ENCODE data around the gene TRIP10. TPM values are rescaled to one million over a fixed set of nuclear protein-coding genes. Genes with fewer than 3 reads are reported as not detected.

TRIP10 gene
- total RNA-seq, 1 donor from 2014 or later = 43.5 TPM

DNA sequence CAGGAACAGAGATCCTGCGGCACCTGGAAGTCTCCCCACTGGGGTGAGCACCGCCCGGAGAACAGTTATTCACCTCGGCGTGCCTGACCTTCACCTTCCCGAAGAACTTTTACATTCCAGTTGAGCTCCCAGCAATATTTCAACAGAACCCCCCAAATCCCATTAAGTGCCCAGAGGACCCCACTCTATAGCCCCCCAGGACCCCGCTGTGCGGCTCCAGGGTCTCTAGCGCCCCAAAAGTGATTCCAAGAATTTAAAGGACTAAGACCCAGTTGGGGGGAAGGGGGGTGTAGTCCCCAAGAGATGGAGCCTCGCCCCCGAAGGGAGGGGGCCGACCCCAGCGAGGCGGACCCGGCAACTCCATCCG is 2.6 kb upstream of the TRIP10 start:
- no peak for DNase-seq (ENCODE audit: low read depth)
- peak overlapping the region; percentile 99 for H3K4me3 ChIP-seq (ENCODE audit: low read depth, low read length)
- TF ChIP-seq, protein P1, sequence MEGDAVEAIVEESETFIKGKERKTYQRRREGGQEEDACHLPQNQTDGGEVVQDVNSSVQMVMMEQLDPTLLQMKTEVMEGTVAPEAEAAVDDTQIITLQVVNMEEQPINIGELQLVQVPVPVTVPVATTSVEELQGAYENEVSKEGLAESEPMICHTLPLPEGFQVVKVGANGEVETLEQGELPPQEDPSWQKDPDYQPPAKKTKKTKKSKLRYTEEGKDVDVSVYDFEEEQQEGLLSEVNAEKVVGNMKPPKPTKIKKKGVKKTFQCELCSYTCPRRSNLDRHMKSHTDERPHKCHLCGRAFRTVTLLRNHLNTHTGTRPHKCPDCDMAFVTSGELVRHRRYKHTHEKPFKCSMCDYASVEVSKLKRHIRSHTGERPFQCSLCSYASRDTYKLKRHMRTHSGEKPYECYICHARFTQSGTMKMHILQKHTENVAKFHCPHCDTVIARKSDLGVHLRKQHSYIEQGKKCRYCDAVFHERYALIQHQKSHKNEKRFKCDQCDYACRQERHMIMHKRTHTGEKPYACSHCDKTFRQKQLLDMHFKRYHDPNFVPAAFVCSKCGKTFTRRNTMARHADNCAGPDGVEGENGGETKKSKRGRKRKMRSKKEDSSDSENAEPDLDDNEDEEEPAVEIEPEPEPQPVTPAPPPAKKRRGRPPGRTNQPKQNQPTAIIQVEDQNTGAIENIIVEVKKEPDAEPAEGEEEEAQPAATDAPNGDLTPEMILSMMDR (conservative IDR thresholded peaks at IDR 0.05; ENCODE audit: low read depth, low read length) = no peak

DNA sequence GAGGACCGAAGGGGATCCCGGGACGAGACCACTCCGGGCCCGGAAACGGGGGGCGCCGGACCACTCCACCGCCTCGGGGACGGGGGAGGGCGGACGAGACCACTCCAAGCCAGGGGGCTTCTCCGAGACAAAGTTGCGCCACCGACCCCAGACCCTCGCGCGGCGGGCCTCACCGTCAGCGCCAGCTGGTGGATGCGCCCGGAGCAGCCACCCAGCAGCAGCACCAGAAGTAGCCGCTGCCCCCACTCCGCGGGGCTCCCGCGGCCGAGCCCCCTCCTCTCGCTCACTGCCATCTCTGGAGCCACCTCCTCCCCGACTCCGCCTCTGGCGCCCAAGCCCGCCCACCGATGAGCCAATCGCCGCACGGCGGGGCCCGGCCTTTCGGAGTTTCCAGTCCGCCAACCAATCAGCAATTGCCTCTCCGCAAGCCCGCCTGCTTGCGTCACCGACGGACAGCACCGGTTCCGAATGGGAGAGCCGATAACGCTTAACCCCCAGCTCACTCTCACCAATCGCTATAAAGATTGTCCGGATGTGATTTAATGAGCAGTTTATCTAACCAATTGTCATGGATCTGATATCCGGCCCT is 2.1 kb upstream of the TRIP10 start, which contains the start of gene GPR108:
TSS of gene GPR108 (minus strand) at position 297 of the 589 bp plus-strand sequence. CDS start at position 293, 4 bp downstream.
- peak within 1 kb of the TSS; percentile 99 for H3K4me3 ChIP-seq (ENCODE audit: low read depth, low read length)
- TF ChIP-seq, protein P1 (conservative IDR thresholded peaks at IDR 0.05; ENCODE audit: low read depth, low read length) = no peak
- peak; percentile 100 for DNase-seq (ENCODE audit: low read depth)

DNA sequence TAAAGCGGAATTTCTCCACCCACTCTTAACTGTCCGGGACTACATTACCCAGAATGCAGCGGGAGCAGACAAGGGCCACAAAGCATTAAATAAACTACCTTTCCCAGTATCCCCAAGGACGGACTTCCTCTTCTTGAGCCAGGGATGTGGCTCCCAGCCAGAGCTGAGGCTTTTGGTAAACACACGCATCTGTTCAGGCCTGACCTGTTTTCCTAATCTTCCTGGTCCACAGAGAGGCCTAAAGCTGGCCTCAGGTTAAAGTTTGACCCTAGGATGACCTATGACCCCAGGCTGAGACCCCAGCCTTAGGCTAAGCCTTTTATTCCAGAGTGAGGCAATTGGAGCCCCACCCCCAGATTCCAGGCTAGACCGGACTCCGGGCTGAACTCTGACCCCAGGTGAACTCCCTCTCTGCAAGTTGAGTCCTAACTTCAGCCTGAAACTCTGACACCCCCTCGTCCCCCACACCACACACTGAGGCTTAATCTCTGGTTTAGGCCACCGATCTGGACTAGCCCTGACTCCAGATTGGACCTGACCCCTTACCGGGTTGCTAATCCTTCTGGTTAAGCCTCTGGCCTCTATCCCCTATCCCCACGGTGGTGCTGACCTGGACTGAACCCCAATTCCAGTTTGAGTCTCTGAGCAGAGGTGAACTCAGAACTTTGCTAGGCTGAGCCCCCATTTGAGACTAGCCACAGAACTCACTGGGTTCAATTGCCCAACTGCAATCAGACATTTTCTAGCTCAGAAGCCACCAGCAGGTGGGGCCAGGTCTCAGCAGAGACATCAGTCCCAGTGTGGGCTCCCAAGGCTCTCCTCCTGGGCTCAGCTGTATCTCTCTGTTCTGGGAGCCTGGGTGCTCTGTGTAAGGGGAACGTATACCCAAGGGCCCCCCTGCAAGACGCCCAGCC is 1.4 kb upstream of the TRIP10 start:
- DNase-seq (ENCODE audit: low read depth) = no peak
- peak overlapping the region; percentile 53 for H3K4me3 ChIP-seq (ENCODE audit: low read depth, low read length)
- TF ChIP-seq, protein P1 (conservative IDR thresholded peaks at IDR 0.05; ENCODE audit: low read depth, low read length) = peak; percentile 86

DNA sequence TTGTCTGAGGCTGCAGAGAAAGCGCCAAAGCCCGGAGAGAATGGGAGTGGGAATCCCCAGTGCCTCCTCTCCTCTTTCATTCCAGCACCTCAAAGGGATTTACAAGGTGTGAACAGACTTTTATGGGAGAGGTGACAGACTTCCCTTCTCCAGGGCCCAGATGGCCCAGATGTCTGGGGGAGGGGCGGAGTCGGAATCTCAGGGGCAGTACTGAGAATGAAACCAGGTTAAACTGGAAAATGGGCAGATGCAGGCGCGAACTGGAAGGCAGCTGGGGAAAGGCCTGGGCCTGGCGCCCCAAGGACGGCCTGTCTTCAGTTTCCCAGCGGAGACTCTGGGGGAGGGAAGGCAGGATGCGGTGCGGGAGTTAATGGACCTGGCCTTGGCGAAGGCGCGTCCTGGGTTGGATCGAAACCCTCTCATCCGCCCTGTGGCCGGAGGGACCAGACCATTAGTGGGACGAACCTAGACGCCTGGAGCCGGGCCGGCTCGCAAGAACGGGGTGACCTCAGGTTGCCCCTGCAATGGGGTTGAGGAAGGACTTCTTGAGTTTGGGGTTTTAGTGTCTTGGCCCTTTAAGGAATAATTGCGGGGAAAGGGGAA is 592 bp upstream of the TRIP10 start:
- no peak for DNase-seq (ENCODE audit: low read depth)
- peak overlapping the region; percentile 53 for H3K4me3 ChIP-seq (ENCODE audit: low read depth, low read length)
- TF ChIP-seq, protein P1 (conservative IDR thresholded peaks at IDR 0.05; ENCODE audit: low read depth, low read length) = no peak

DNA sequence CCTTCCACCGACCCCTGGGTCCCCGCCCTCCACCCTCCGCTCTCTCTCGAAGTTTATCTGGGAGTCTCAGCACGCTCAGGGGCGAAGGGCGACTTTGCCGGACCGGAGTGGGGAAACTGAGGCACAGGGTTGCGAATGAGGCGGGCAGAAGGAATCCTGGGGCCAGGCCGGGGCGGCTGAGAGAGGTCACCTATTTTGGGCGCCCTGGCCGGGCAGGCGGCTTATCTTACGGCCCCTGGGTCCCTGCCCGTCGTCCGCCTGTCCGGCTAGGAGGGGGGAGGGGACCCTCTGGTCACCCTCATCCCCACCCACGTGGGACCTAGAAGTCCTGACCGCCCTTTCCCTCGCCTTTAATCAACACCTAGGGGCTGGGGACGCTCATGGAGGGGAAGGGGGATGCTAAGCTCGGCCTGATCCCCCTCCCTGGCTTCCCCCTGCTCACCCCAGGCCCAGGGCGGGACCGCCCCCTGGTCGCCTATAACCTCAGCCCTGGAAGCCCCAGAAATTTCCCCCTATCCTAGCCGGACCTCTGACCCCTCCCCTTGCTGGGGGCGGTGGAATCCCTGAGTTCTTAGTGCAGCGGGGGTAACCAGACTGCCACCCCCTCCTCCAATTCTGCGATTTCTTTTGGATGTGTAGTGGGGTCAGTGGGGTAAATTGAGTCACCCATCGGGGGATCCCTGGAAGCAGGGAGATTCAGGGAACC is 556 bp downstream of the TRIP10 start:
- DNase-seq (ENCODE audit: low read depth) = no peak
- TF ChIP-seq, protein P1 (conservative IDR thresholded peaks at IDR 0.05; ENCODE audit: low read depth, low read length) = no peak
- peak overlapping the region; percentile 98 for H3K4me3 ChIP-seq (ENCODE audit: low read depth, low read length)

DNA sequence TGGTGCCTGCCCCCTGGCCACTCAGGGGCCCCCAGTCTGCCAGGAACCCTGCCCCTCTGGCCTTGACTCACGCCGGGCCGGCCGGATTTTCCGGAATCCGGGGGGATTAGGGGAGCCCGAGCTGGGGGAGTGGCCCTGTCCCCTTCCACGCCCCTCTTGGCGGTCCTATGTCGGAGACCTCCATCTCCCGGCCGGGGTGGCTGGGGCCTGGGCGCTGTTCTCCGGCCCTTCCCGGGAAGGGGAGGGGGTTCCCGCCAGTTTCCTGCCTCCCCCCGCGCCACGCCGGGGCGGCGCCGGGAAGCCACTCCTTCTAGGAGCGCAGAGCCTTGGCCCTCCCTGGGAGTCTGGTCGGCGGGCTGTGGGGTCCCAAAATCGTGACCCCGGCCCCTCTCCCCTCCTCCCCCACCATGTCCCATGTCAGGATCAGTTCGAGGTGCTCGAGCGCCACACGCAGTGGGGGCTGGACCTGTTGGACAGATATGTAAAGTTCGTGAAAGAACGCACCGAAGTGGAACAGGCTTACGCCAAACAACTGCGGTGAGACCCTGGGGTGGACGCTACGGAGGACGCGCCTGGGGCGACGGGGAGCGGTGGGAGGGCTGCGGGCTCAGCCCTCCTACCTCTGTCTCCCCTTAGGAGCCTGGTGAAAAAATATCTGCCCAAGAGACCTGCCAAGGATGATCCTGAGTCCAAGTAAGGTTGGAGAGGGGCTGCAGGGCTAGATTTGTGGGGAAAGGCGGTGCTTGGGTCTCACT is 1.3 kb downstream of the TRIP10 start:
- TF ChIP-seq, protein P1 (conservative IDR thresholded peaks at IDR 0.05; ENCODE audit: low read depth, low read length) = no peak
- H3K4me3 ChIP-seq (ENCODE audit: low read depth, low read length) = peak overlapping the region; percentile 98
- DNase-seq (ENCODE audit: low read depth) = no peak
